ENCODE measurements around the gene INO80C.

DNA sequence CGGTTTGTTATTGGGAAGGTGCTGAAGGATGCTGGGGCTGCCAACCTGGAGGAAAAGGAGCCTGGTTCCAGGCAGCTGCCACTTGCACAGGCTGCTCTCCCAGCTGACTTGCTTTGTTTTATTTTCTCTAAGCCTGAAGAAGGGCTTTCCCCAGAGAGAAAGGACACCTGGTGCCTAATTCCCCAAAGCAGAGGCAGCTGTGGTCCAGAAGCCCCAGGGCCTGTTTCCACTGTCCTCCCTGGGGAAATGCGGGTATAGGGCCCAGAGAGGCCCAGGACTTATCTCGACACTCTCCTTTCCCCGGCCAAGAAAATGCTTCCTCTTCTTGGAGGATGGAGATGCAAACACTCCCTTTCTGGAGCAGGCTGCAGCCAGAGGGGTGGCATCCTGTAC is 30.1 kb downstream of the INO80C start:
- TF ChIP-seq, protein P1, sequence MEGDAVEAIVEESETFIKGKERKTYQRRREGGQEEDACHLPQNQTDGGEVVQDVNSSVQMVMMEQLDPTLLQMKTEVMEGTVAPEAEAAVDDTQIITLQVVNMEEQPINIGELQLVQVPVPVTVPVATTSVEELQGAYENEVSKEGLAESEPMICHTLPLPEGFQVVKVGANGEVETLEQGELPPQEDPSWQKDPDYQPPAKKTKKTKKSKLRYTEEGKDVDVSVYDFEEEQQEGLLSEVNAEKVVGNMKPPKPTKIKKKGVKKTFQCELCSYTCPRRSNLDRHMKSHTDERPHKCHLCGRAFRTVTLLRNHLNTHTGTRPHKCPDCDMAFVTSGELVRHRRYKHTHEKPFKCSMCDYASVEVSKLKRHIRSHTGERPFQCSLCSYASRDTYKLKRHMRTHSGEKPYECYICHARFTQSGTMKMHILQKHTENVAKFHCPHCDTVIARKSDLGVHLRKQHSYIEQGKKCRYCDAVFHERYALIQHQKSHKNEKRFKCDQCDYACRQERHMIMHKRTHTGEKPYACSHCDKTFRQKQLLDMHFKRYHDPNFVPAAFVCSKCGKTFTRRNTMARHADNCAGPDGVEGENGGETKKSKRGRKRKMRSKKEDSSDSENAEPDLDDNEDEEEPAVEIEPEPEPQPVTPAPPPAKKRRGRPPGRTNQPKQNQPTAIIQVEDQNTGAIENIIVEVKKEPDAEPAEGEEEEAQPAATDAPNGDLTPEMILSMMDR (IDR thresholded peaks at IDR 0.05; ENCODE audit: low read depth, low read length, poor library complexity, severe bottlenecking): no peak
- TF ChIP-seq EZH2phosphoT487 (IDR thresholded peaks at IDR 0.05; ENCODE audit: borderline replicate concordance, low read length): no peak
